Measurements from ENCODE around the gene DPPA2. TPM values are rescaled to one million over a fixed set of nuclear protein-coding genes. Genes with fewer than 3 reads are reported as not detected.

The DPPA2 gene
- total RNA-seq, 2 donors from 2014 or later: not detected

DNA sequence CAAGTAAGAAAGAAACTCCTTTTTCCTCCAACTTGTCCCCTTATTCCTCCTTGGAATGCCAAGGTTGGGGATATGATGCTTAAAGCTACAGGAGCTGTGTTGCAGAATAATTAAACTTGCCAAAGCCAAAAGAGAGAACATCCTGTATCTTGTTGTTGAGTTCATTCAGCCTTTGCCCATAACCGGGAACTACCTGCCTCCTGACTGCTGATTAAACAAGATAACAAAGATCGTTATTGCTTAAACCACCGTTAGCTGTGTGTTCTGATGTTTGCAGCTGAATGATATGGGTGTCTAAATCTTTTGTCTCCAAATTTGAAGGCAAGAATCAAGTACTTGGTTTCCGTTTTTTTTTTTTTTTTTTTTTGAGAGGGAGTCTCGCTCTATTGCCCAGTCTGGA is 61.5 kb downstream of the DPPA2 start:
- DNase-seq (no peak), ATAC-seq (no peak)
- WGBS, 2 donors: 16 to 30% methylated on average over 4 to 5 of the region's 5 CpGs
- Histone ChIP-seq H3K4me3 (no peak overlapping the region), H3K36me3 (replicated peaks in 1 of 2; ENCODE audit: insufficient read depth in 1 of 2, low read depth in 2 of 2) (no peaks in the 10 kb centered on the region), H3K4me1 (no peaks in the 10 kb centered on the region), H3K27me3 (no peaks in the 10 kb centered on the region), H3K27ac (no peak overlapping the region), H3K9me3 (no peaks in the 10 kb centered on the region)
- intact Hi-C loops (cut with DNase I): no loop called here
- TF ChIP-seq POLR2A (IDR thresholded peaks at IDR 0.05): no peak
- TF ChIP-seq, protein P1, sequence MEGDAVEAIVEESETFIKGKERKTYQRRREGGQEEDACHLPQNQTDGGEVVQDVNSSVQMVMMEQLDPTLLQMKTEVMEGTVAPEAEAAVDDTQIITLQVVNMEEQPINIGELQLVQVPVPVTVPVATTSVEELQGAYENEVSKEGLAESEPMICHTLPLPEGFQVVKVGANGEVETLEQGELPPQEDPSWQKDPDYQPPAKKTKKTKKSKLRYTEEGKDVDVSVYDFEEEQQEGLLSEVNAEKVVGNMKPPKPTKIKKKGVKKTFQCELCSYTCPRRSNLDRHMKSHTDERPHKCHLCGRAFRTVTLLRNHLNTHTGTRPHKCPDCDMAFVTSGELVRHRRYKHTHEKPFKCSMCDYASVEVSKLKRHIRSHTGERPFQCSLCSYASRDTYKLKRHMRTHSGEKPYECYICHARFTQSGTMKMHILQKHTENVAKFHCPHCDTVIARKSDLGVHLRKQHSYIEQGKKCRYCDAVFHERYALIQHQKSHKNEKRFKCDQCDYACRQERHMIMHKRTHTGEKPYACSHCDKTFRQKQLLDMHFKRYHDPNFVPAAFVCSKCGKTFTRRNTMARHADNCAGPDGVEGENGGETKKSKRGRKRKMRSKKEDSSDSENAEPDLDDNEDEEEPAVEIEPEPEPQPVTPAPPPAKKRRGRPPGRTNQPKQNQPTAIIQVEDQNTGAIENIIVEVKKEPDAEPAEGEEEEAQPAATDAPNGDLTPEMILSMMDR (IDR thresholded peaks at IDR 0.05): no peak

DNA sequence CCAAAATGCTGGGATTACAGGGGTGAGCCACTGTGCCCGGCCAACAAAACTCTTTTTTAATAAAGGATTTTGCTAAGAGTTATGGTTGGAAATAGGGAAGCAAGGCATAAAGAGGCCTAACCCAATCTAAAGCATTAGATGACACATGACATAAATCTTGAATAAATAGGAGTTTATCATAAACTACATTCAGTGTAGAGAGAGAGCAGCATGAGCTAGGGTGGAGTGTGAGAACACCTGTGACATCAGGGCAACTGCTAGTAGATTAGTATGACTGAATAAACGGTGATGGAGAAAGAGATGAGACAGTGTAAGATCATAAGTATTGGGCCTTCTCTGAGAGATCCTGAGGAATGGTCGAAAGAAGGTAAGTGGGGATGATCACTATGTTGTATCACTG is 63.7 kb downstream of the DPPA2 start:
- Histone ChIP-seq H3K4me3 (no peak overlapping the region), H3K27me3 (no peaks in the 10 kb centered on the region), H3K9me3 (no peaks in the 10 kb centered on the region), H3K4me1 (no peaks in the 10 kb centered on the region), H3K27ac (no peak overlapping the region), H3K36me3 (replicated peaks in 1 of 2; ENCODE audit: insufficient read depth in 1 of 2, low read depth in 2 of 2) (no peaks in the 10 kb centered on the region)
- 58 to 72% methylated on average over 3 of the region's 3 CpGs for WGBS, 2 donors
- ATAC-seq (no peak), DNase-seq (no peak)
- no peak for TF ChIP-seq POLR2A (IDR thresholded peaks at IDR 0.05)
- TF ChIP-seq, protein P1 (IDR thresholded peaks at IDR 0.05): no peak
- intact Hi-C loops (cut with DNase I): no loop called here

Small RNAs within 50 kb of the gene (small RNA-seq; reads per million reads assigned to genes)
- gene AC124945.1 (not detected), gene RF00017 (not detected)

Other genes with a start within 250 kb of the DPPA2 start
- gene MORC1, start 198.4 kb downstream of the DPPA2 start, total RNA-seq: not detected
- not detected for gene C3orf85, start 179.8 kb downstream of the DPPA2 start, total RNA-seq
- not detected for gene DPPA4, start 21.0 kb upstream of the DPPA2 start, total RNA-seq

Measured in body of pancreas (tissue), 4 donors.